HEK293T (cell line): Measurements from ENCODE around the gene IFNG.

ENCODE experiments used
- CTCF ChIA-PET: fragments of 350-600 bp; formaldehyde crosslinking; extraction: SDS; loops from one replicate; lab custom pipeline; 2021; ENCODE audit warnings: antibody characterized with exemption, inconsistent platforms; lab: Yijun Ruan, JAX
- POLR2A ChIA-PET: fragments of 350-600 bp; formaldehyde crosslinking; extraction: SDS; loops from one replicate; lab custom pipeline; 2020; ENCODE audit warnings: antibody characterized with exemption, inconsistent platforms; lab: Yijun Ruan, JAX
- DNase-seq: peaks from one replicate; pipeline ENCODE4 v3.0.0; 2012; ENCODE audit warnings: mixed read lengths; ENCODE audit errors: extremely low spot score
- ARNT ChIP-seq: fragments of 450-650 bp; IDR thresholded peaks from 2 replicates; pipeline ENCODE4 v1.6.1; 2017; ENCODE audit warnings: mild to moderate bottlenecking
- BHLHE40 ChIP-seq: fragments of 450-650 bp; IDR thresholded peaks from 2 replicates; pipeline ENCODE4 v1.6.1; 2016; ENCODE audit warnings: mild to moderate bottlenecking, moderate library complexity, borderline replicate concordance
- CTBP1 ChIP-seq: fragments of 450-650 bp; IDR thresholded peaks from 2 replicates; pipeline ENCODE4 v1.6.1; 2016; ENCODE audit warnings: borderline replicate concordance
- ELF4 ChIP-seq: fragments of 450-650 bp; IDR thresholded peaks from 2 replicates; pipeline ENCODE4 v1.6.1; 2017; ENCODE audit warnings: antibody characterized with exemption
- FOXA1 ChIP-seq: fragments of 450-650 bp; IDR thresholded peaks from 2 replicates; pipeline ENCODE4 v1.6.1; 2016; ENCODE audit warnings: mild to moderate bottlenecking
- FOXK2 ChIP-seq: fragments of 450-650 bp; IDR thresholded peaks from 2 replicates; pipeline ENCODE4 v1.6.1; 2016; ENCODE audit warnings: mild to moderate bottlenecking
- FOXM1 ChIP-seq: fragments of 450-650 bp; IDR thresholded peaks from 2 replicates; pipeline ENCODE4 v1.6.1; 2017; ENCODE audit warnings: mild to moderate bottlenecking, borderline replicate concordance
- HDGF ChIP-seq: fragments of 450-650 bp; IDR thresholded peaks from 2 replicates; pipeline ENCODE4 v1.6.1; 2017; ENCODE audit warnings: antibody characterized with exemption, borderline replicate concordance
- L3MBTL2 ChIP-seq: fragments of 450-650 bp; conservative IDR thresholded peaks from 2 replicates; pipeline ENCODE4 v1.6.1; 2016; ENCODE audit warnings: mild to moderate bottlenecking
- LEF1 ChIP-seq: fragments of 450-650 bp; IDR thresholded peaks from 2 replicates; pipeline ENCODE4 v1.6.1; 2017; ENCODE audit warnings: mild to moderate bottlenecking, borderline replicate concordance
- NFRKB ChIP-seq: fragments of 450-650 bp; IDR thresholded peaks from 2 replicates; pipeline ENCODE4 v1.6.1; 2016; ENCODE audit warnings: mild to moderate bottlenecking, moderate library complexity
- SP1 ChIP-seq: fragments of 450-650 bp; IDR thresholded peaks from 2 replicates; pipeline ENCODE4 v1.6.1; 2017
- SUZ12 ChIP-seq: fragments of 450-650 bp; IDR thresholded peaks from 2 replicates; pipeline ENCODE4 v1.6.1; 2016; ENCODE audit warnings: mild to moderate bottlenecking
- TARDBP ChIP-seq: fragments of 450-650 bp; IDR thresholded peaks from 2 replicates; pipeline ENCODE4 v1.6.1; 2016
- ZNF384 ChIP-seq: fragments of 450-650 bp; IDR thresholded peaks from 2 replicates; pipeline ENCODE4 v1.6.1; 2016
- TF ChIP-seq, protein P1 (sequence below): fragments of 450-650 bp; IDR thresholded peaks from 2 replicates; pipeline ENCODE4 v1.6.1; 2016

Gene IFNG

DNA sequence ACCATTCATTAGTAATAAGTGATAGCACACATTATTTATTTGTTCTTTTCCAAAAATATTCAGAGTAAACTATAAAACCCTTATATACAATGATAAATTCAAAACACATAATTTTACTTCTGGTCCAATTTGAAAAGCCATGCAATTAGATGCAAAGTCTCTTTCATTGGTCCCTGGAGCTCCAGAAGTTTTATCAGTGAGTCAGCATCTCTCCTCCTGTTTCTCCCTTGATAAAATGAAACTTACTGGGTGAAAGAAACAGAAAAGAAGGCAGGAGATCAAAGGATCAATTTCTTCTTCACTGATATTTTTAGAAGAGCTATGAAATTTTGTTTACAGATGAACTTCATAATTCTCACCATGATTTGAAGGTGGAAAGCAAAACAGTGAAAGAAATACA lies 47.5 kb downstream of the IFNG start:
- CTCF ChIA-PET: interaction anchor here (0.6 kb wide), 1 partner anchor 11 kb away, joined by 3 read pairs; no protein-coding TSS in a partner anchor
- TF ChIP-seq HDGF (no peak), SUZ12 (no peak), ARNT (no peak), BHLHE40 (no peak), FOXM1 (no peak), NFRKB (no peak), FOXK2 (no peak), ELF4 (no peak), SP1 (no peak), CTBP1 (no peak), FOXA1 (no peak), TARDBP (no peak), ZNF384 (no peak), LEF1 (no peak), L3MBTL2 (no peak)
- TF ChIP-seq, protein P1, sequence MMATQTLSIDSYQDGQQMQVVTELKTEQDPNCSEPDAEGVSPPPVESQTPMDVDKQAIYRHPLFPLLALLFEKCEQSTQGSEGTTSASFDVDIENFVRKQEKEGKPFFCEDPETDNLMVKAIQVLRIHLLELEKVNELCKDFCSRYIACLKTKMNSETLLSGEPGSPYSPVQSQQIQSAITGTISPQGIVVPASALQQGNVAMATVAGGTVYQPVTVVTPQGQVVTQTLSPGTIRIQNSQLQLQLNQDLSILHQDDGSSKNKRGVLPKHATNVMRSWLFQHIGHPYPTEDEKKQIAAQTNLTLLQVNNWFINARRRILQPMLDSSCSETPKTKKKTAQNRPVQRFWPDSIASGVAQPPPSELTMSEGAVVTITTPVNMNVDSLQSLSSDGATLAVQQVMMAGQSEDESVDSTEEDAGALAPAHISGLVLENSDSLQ: no peak
- DNase-seq: no peak
- POLR2A ChIA-PET: no interaction called here

DNA sequence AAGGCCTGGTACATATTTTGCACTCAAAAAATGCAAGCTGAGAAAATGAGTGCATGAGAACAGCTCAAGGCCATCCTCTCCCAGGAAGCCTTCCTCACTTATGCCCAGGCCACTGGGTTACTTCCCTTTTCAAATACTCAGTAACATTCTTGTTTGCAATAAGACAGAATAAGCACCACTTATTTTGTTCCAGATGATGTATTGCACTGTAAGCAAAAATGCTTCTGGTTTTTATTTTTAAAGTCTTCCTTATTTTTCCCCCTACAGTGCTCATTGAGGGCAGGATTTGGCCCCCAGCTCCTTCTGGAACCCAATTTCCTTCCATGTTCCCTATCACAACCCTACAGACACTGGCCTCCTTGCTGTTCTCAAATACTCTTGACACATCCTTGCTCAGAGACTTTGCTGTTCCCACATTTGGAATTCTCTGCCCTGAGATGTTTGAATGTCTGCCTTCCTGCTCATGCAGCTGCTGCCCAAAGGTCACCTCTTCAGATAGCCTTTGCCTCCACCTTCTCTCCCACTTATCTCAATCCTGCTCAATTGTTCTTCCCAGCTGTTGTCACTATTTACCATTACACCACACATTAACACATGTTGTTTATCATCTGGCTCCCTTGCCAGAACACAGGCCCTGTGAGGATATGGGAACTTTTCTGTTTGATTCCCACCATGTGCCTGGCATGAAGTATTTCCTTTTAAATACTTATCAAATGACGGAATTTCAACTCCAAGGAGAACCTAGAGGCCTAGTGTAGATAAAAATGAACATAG lies 49.9 kb downstream of the IFNG start:
- ChIA-PET CTCF (interaction anchor here (0.6 to 0.7 kb wide), 2 partner anchors 69 to 207 kb away, joined by 4 to 5 read pairs; no protein-coding TSS in a partner anchor), POLR2A (no interaction called here)
- no peak for DNase-seq
- TF ChIP-seq CTBP1 (no peak), TARDBP (no peak), FOXK2 (no peak), LEF1 (no peak), SP1 (no peak), ELF4 (no peak), ARNT (no peak), BHLHE40 (no peak), ZNF384 (no peak), SUZ12 (no peak), L3MBTL2 (no peak), FOXM1 (no peak), NFRKB (no peak), FOXA1 (no peak)
- TF ChIP-seq, protein P1: no peak

DNA sequence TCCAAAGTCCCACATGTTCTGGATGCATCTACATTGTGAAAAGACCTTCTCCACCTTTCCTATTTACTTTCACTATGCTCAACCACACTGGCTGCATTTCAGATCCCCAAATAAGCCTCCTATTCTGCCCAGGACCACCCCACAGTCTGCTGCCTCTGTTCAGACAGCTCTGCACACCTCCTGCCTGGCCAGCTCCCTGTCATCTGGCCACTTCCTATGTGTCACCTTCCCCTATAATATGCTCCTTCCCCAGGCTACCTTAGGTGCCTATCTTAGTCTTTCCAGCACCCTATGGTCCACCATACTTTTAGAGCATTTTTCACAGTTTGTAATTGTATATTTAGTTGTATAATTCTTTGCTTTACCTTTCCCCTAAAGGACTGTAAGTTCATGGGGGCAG lies 50.5 kb downstream of the IFNG start:
- ChIA-PET CTCF (no interaction called here), POLR2A (no interaction called here)
- TF ChIP-seq ZNF384 (no peak), FOXA1 (no peak), ARNT (no peak), L3MBTL2 (no peak), SUZ12 (no peak), LEF1 (no peak), CTBP1 (no peak), FOXM1 (no peak), TARDBP (no peak), SP1 (no peak), BHLHE40 (no peak), HDGF (no peak), NFRKB (no peak), FOXK2 (no peak)
- TF ChIP-seq, protein P1: no peak

DNA sequence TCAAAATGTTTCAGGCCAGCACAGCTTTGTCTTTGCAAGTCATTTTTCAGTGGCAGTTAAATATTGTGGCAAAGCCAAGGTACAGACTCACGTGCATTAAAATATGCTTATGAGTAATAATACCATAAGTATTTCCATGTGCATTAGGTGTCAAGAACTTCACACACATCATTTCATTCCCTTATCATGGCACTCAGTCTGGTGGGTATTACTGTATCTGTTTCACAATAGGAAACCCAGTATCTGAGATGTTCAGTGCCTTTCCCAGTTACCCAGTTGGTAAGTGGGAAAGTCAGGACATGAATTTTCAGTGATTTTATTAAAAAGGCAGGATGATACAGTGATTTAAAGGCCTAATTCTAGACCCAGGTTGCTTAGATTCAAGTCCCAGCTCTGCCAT lies 52.9 kb downstream of the IFNG start:
- no peak for DNase-seq
- ChIA-PET CTCF (no interaction called here), POLR2A (no interaction called here)
- TF ChIP-seq ZNF384: no peak
- no peak for TF ChIP-seq HDGF
- no peak for TF ChIP-seq LEF1
- no peak for TF ChIP-seq ELF4
- TF ChIP-seq TARDBP: no peak
- no peak for TF ChIP-seq NFRKB
- TF ChIP-seq CTBP1: no peak
- no peak for TF ChIP-seq SUZ12
- no peak for TF ChIP-seq L3MBTL2
- TF ChIP-seq SP1: no peak
- TF ChIP-seq FOXA1: no peak
- TF ChIP-seq FOXK2: no peak
- no peak for TF ChIP-seq ARNT
- TF ChIP-seq BHLHE40: no peak
- TF ChIP-seq, protein P1: no peak
- TF ChIP-seq FOXM1: no peak

More for the DNA sequence above, 50.5 kb downstream of the IFNG start:
- DNase-seq: no peak

DNA sequence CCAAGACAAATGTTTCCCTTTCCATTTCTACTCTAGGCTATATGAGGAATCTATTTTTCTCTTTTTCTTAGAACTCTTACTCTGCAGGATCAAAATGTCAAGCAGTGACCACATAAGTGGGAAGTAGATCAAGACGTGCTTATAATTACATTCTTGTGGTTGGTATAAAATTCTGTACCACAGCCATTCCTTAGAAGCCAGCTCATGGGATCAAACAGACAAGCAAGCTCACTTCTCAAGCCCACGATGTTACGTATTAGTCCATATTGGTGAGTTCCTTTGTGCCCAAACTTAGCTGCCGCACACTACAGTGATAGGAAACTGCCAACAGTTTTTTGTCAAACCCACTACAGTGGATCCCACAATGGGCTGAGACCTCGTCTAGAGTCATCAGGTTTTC lies 53.4 kb downstream of the IFNG start:
- ChIA-PET POLR2A (no interaction called here), CTCF (no interaction called here)
- DNase-seq: no peak
- no peak for TF ChIP-seq ELF4
- no peak for TF ChIP-seq ZNF384
- no peak for TF ChIP-seq HDGF
- TF ChIP-seq CTBP1: no peak
- TF ChIP-seq, protein P1: no peak
- no peak for TF ChIP-seq FOXA1
- no peak for TF ChIP-seq SUZ12
- TF ChIP-seq TARDBP: no peak
